K562 (cell line): ENCODE data around the gene CAPN8. TPM values are rescaled to one million over a fixed set of nuclear protein-coding genes. Genes with fewer than 3 reads are reported as not detected.

Source experiments
- ATAC-seq: fragments of 200-7000 bp; cut with Tn5 transposase; 3 replicates; pipeline ENCODE4 v1.9.1; 2020; ENCODE audit warnings: moderate library complexity
- BruUV-seq: library from RNA; stranded (reverse); fragments of 400-500 nt; replicated peaks from 2 replicates; lab custom pipeline; 2021; lab: Mats Ljungman, UMichigan
- CTCF ChIA-PET: fragments of 300-600 bp; formaldehyde crosslinking; extraction: SDS; loops from one replicate; lab custom pipeline; 2021; ENCODE audit warnings: low intra/inter-chr PET ratio; lab: Yijun Ruan, JAX
- POLR2A ChIA-PET: fragments of 300-600, 350-650 bp; sonication (Branson Sonifier 250); formaldehyde crosslinking; extraction: SDS; loops from one replicate; lab custom pipeline; 2021; ENCODE audit warnings: antibody characterized with exemption, inconsistent platforms; lab: Yijun Ruan, JAX
- DNase-seq, 4 experiments: peaks; one replicate each; pipeline versions ENCODE4 v3.0.0 to v3.0.0-alpha.2; 2011 to 2018; ENCODE audit warnings: low spot score in 3 of 4, mixed read lengths in 3 of 4; ENCODE audit errors: extremely low read depth in 1 of 4
- FAIRE-seq: peaks from 2 replicates; lab custom pipeline; 2011; peaks lifted over from hg19 to GRCh38; lab: Jason Lieb, UNC
- H2AFZ ChIP-seq: 2 replicates; pipeline ENCODE4 v1.6.0; 2011; ENCODE audit warnings: low read depth, low read length, control low read depth, inconsistent platforms
- H3K27ac ChIP-seq: fragments of 200-600 bp; 3 replicates; pipeline ENCODE4 v1.8.0; 2011; ENCODE audit warnings: low read depth, mild to moderate bottlenecking, control low read depth, inconsistent platforms, low read length, moderate library complexity, mixed read lengths; ENCODE audit errors: extremely low read depth
- H3K27me3 ChIP-seq, 2 experiments: fragments of 300-600 bp in 1 of 2; 2 replicates in 1 of 2; 3 replicates in 1 of 2; pipeline versions ENCODE4 v1.6.0 to v1.8.0; 2011; ENCODE audit warnings: inconsistent platforms in 2 of 2, low read length in 2 of 2, mild to moderate bottlenecking in 1 of 2, mixed read lengths in 1 of 2, moderate library complexity in 1 of 2; ENCODE audit not compliant: control insufficient read depth in 2 of 2, insufficient read depth in 2 of 2
- H3K36me3 ChIP-seq: fragments of 300-600 bp; 3 replicates; pipeline ENCODE4 v1.8.0; 2011; ENCODE audit warnings: mild to moderate bottlenecking, low read length, inconsistent platforms; ENCODE audit not compliant: control insufficient read depth, insufficient read depth
- H3K4me1 ChIP-seq, 2 experiments: fragments of 200-600 bp in 1 of 2; replicated peaks in 1 of 2; 2 replicates in 1 of 2; 3 replicates in 1 of 2; pipeline versions ENCODE4 v1.5.1 to v1.8.0; 2011; ENCODE audit warnings: inconsistent platforms in 2 of 2, low read length in 2 of 2, mild to moderate bottlenecking in 1 of 2, mixed read lengths in 1 of 2, moderate library complexity in 1 of 2; ENCODE audit not compliant: control insufficient read depth in 2 of 2, insufficient read depth in 2 of 2
- H3K4me2 ChIP-seq: 2 replicates; pipeline ENCODE4 v1.6.1; 2011; ENCODE audit warnings: low read length, control low read depth, inconsistent platforms, mixed read lengths; ENCODE audit not compliant: insufficient read depth
- H3K4me3 ChIP-seq: fragments of 200-600 bp; sonication (generic), shearing (Covaris generic); 2 replicates; pipeline ENCODE4 v1.5.1; 2016; ENCODE audit warnings: control low read depth, inconsistent platforms
- H3K79me2 ChIP-seq: fragments of 200-600 bp; 3 replicates; pipeline ENCODE4 v1.8.0; 2011; ENCODE audit warnings: low read length, inconsistent platforms; ENCODE audit not compliant: control insufficient read depth, insufficient read depth
- H3K9ac ChIP-seq, 2 experiments: 2 replicates each; pipeline versions ENCODE4 v1.6.0 to v1.6.1; 2011; ENCODE audit warnings: low read depth in 2 of 2, low read length in 2 of 2, control low read depth in 1 of 2, inconsistent platforms in 1 of 2, mild to moderate bottlenecking in 1 of 2, mixed read lengths in 1 of 2; ENCODE audit not compliant: insufficient read depth in 1 of 2
- H3K9me1 ChIP-seq: one replicate; pipeline ENCODE4 v1.6.0; 2011; ENCODE audit warnings: inconsistent platforms, mild to moderate bottlenecking, low read length, moderate library complexity; ENCODE audit not compliant: control insufficient read depth, insufficient read depth
- H3K9me3 ChIP-seq: replicated peaks from 2 replicates; pipeline ENCODE4 v1.5.1; 2011; ENCODE audit warnings: low read depth, low read length, inconsistent platforms; ENCODE audit not compliant: control insufficient read depth, insufficient read depth
- H4K20me1 ChIP-seq: replicated peaks from 2 replicates; pipeline ENCODE4 v1.6.1; 2011; ENCODE audit warnings: low read length, inconsistent platforms, mixed read lengths; ENCODE audit not compliant: control insufficient read depth, insufficient read depth
- ZFP1 ChIP-seq: fragments of 450-650 bp; formaldehyde crosslinking; IDR thresholded peaks from 2 replicates; pipeline ENCODE4 v1.4.0; 2020; ENCODE audit warnings: mild to moderate bottlenecking, mixed read lengths
- ZNF699 ChIP-seq: fragments of 250-450 bp; sonication (Bioruptor Pico); IDR thresholded peaks from 2 replicates; pipeline ENCODE4 v1.8.0; 2021; ENCODE audit warnings: mild to moderate bottlenecking, moderate library complexity; ENCODE audit not compliant: insufficient replicate concordance
- WGBS: fragments of 100-300 bp; shearing (Covaris generic); methylation state at CpG from one replicate; pipeline ENCODE4 v1.1.6; 2016; ENCODE audit warnings: low coverage, mixed read lengths; ENCODE audit not compliant: insufficient coverage; ENCODE audit errors: missing lambda C conversion rate; 5-methylcytosine and 5-hydroxymethylcytosine counted together
- in situ Hi-C: fragments of 300-500 bp; cut with MboI; formaldehyde crosslinking; loops from 4 replicates; pipeline ENCODE4 v1.15.0; 2018; ENCODE audit warnings: inconsistent platforms, mixed read lengths
- intact Hi-C: fragments of 100-400 bp; cut with micrococcal nuclease; formaldehyde crosslinking; loops from 2 replicates; pipeline ENCODE4 v1.14.2; 2022
- polyA plus RNA-seq, 8 experiments: library from polyadenylated mRNA; depleted of rRNA in 4 of 8; stranded (reverse) in 5 of 8; unstranded in 3 of 8; fragments of >200 nt; fragmentation: Nextera tagmentation in 2 of 8; fragmentation: Illumina TruSeq in 1 of 8; extraction: Ambion mirVana in 2 of 8; extraction: Trizol in 1 of 8; gene quantifications; 2 replicates each; pipeline versions ENCODE4 v1.2.1 to v1.2.3, GENCODE V29; 2011 to 2014; ENCODE audit warnings: inconsistent platforms in 1 of 8, missing spikeins in 1 of 8
- total RNA-seq, 7 experiments: library from RNA; depleted of rRNA in 6 of 7; stranded (reverse); fragments of >200 nt in 6 of 7; fragmentation: Illumina TruSeq in 2 of 7; extraction: Trizol in 2 of 7; gene quantifications; 2 replicates each; pipeline versions ENCODE4 v1.2.1 to v1.2.3, GENCODE V29; 2011 to 2021; ENCODE audit warnings: low replicate concordance in 1 of 7
- TF ChIP-seq, protein P1 (sequence below): sonication (generic); formaldehyde crosslinking; IDR thresholded peaks from 2 replicates; pipeline ENCODE4 v1.9.0; 2022; ENCODE audit warnings: mild to moderate bottlenecking, missing genetic modification reagents
- TF ChIP-seq, protein P2 (sequence below): fragments of 250-450 bp; sonication (Bioruptor Pico); IDR thresholded peaks from 2 replicates; pipeline ENCODE4 v1.5.0; 2021
- TF ChIP-seq, protein P3 (sequence below): sonication (generic); formaldehyde crosslinking; IDR thresholded peaks from 2 replicates; pipeline ENCODE4 v1.4.0; 2020; ENCODE audit warnings: mild to moderate bottlenecking, missing genetic modification reagents

Gene CAPN8
- total and polyA plus RNA-seq, 9 of the 15 experiments (the other 6 are each of a cell fraction or from before 2014, with no cell fraction given): 0.06 TPM; not detected in 8

DNA sequence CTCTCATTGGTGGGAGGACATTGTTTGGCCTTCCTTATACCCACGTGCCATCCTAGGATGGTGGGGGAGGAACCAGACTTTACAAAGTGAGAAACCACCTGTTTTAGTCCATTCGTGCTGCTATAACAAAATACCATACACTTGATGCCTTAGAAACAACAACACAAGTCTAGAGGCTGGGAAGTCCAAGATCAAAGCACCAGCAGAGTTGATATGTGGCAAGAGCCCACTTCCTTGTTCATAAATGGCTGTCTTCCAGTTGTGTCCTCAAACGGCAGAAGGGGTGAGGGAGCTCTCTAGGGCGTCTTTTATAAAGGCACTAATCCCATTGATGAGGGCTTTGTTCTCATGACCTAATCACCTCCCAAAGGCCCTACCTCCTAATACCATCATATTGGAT lies 31.1 kb downstream of the CAPN8 start (continued):
- TF ChIP-seq, protein P1, sequence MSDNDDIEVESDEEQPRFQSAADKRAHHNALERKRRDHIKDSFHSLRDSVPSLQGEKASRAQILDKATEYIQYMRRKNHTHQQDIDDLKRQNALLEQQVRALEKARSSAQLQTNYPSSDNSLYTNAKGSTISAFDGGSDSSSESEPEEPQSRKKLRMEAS: no peak
- TF ChIP-seq, protein P2, sequence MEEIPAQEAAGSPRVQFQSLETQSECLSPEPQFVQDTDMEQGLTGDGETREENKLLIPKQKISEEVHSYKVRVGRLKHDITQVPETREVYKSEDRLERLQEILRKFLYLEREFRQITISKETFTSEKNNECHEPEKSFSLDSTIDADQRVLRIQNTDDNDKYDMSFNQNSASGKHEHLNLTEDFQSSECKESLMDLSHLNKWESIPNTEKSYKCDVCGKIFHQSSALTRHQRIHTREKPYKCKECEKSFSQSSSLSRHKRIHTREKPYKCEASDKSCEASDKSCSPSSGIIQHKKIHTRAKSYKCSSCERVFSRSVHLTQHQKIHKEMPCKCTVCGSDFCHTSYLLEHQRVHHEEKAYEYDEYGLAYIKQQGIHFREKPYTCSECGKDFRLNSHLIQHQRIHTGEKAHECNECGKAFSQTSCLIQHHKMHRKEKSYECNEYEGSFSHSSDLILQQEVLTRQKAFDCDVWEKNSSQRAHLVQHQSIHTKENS: no peak
- no peak for TF ChIP-seq ZNF699 (CRISPR knock-in tag)
- TF ChIP-seq, protein P3, sequence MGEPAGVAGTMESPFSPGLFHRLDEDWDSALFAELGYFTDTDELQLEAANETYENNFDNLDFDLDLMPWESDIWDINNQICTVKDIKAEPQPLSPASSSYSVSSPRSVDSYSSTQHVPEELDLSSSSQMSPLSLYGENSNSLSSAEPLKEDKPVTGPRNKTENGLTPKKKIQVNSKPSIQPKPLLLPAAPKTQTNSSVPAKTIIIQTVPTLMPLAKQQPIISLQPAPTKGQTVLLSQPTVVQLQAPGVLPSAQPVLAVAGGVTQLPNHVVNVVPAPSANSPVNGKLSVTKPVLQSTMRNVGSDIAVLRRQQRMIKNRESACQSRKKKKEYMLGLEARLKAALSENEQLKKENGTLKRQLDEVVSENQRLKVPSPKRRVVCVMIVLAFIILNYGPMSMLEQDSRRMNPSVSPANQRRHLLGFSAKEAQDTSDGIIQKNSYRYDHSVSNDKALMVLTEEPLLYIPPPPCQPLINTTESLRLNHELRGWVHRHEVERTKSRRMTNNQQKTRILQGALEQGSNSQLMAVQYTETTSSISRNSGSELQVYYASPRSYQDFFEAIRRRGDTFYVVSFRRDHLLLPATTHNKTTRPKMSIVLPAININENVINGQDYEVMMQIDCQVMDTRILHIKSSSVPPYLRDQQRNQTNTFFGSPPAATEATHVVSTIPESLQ (CRISPR knock-in tag): no peak
- TF ChIP-seq, all 486 proteins: peak for 0

DNA sequence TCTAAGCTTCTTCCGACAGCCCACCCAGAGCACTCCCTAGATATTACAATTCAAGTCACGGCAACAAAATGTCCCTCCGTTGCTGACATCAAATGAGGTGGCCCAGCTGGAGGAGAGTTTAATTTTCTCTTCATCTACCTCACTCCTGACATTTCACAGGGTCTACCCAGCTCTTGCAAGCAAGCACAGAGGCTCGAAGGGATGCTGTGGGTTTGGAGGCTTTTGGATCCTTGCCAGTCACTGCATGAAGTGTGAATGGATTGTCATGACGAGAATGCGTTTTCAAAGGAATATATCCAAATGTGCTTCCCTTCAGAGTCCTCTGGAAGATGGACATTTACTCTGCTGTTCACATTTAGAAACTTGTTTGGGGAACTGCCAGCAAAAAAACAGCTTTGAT lies 33.5 kb downstream of the CAPN8 start:
- intact Hi-C loops: no loop called here
- Histone ChIP-seq H3K9me1 (no peaks in the 10 kb centered on the region), H3K79me2 (no peaks in the 10 kb centered on the region), H3K4me2 (no peak overlapping the region), H3K27me3 (peaks cover 5 to 20% of the 10 kb centered on the region in 2 experiments; a peak in 4 of 5 replicates), H3K27ac (no peak overlapping the region), H4K20me1 (no peaks in the 10 kb centered on the region), H3K36me3 (no peaks in the 10 kb centered on the region), H2AFZ (no peak overlapping the region), H3K4me1 (no peaks in the 10 kb centered on the region; a peak in 1 of 5 replicates), H3K4me3 (no peak overlapping the region), H3K9me3 (no peaks in the 10 kb centered on the region), H3K9ac (no peak overlapping the region)
- CTCF ChIA-PET: no interaction called here
- BruUV-seq: no TSS peak
- DNase-seq: no peak
- in situ Hi-C loops: no loop called here
- no peak for FAIRE-seq
- ATAC-seq: no peak
- WGBS: 2% methylated on average over 6 of the region's 6 CpGs
- TF ChIP-seq ZFP1 (CRISPR knock-in tag): no peak
- POLR2A ChIA-PET: interaction anchor here (1.4 kb wide), 1 partner anchor 47 kb away, joined by 3 read pairs; no protein-coding TSS in a partner anchor
